HG02759 (cell line): Measurements from ENCODE around the gene EIF3D.

Experiments
- ATAC-seq: cut with Tn5 transposase; IDR thresholded peaks from one replicate; pipeline ENCODE4 v1.9.1; 2021; ENCODE audit warnings: mild to moderate bottlenecking, moderate library complexity; ENCODE audit not compliant: unreplicated experiment

EIF3D gene

GRCh38 chr22:36510384-36510783 is 18.6 kb downstream of the EIF3D start:
- ATAC-seq, result no peak

- no peak for ATAC-seq
These were observed 21.4 kb downstream of the EIF3D start for GRCh38 chr22:36507518-36508010.

- ATAC-seq, result peak; percentile 91
These were observed 22.1 kb downstream of the EIF3D start, which contains the start of gene FOXRED2 for GRCh38 chr22:36506637-36507517. TSS of gene FOXRED2 (minus strand) at chr22:36507040. CDS start at chr22:36506422, 618 bp downstream.

GRCh38 chr22:36505998-36506635 is 22.8 kb downstream of the EIF3D start:
- no peak for ATAC-seq

- ATAC-seq, result no peak
These were observed 30.9 kb downstream of the EIF3D start for GRCh38 chr22:36497910-36498665.

- peak; percentile 55 for ATAC-seq
These were observed 35.3 kb downstream of the EIF3D start for GRCh38 chr22:36493690-36494110.

GRCh38 chr22:36492109-36492508 is 36.9 kb downstream of the EIF3D start:
- no peak for ATAC-seq

GRCh38 chr22:36491155-36491554 is 37.8 kb downstream of the EIF3D start:
- ATAC-seq, result no peak

- ATAC-seq, result no peak
These were observed 42.2 kb downstream of the EIF3D start for GRCh38 chr22:36486619-36487384.

GRCh38 chr22:36481393-36482168 is 47.4 kb downstream of the EIF3D start, which contains the start of gene TXN2:
TSS of gene TXN2 (minus strand) at chr22:36481640. CDS start at chr22:36480837, 803 bp downstream.
- peak; percentile 87 for ATAC-seq

GRCh38 chr22:36480941-36481392 is 48.0 kb downstream of the EIF3D start:
- no peak for ATAC-seq

GRCh38 chr22:36478966-36479365 is 50.0 kb downstream of the EIF3D start:
- no peak for ATAC-seq

GRCh38 chr22:36475341-36475740 is 53.6 kb downstream of the EIF3D start:
- no peak for ATAC-seq

GRCh38 chr22:36472689-36473088 is 56.3 kb downstream of the EIF3D start:
- no peak for ATAC-seq

- no peak for ATAC-seq
These were observed 57.6 kb downstream of the EIF3D start for GRCh38 chr22:36471341-36471821.

- no peak for ATAC-seq
These were observed 58.0 kb downstream of the EIF3D start for GRCh38 chr22:36470994-36471331.

- ATAC-seq, result peak; percentile 44
These were observed 58.6 kb downstream of the EIF3D start for GRCh38 chr22:36470162-36470993.

- ATAC-seq, result no peak
These were observed 59.8 kb downstream of the EIF3D start for GRCh38 chr22:36469094-36469710.
